NCI-H146 (cell line): Measurements from ENCODE around the gene CDC42BPB.
A peak's percentile ranks its signal among the peaks of the same experiment; 100 is the strongest.

Source experiments
- DNase-seq: peaks from one replicate; lab custom pipeline; 2025; lab: John Stamatoyannopoulos, UW

CDC42BPB gene

DNA sequence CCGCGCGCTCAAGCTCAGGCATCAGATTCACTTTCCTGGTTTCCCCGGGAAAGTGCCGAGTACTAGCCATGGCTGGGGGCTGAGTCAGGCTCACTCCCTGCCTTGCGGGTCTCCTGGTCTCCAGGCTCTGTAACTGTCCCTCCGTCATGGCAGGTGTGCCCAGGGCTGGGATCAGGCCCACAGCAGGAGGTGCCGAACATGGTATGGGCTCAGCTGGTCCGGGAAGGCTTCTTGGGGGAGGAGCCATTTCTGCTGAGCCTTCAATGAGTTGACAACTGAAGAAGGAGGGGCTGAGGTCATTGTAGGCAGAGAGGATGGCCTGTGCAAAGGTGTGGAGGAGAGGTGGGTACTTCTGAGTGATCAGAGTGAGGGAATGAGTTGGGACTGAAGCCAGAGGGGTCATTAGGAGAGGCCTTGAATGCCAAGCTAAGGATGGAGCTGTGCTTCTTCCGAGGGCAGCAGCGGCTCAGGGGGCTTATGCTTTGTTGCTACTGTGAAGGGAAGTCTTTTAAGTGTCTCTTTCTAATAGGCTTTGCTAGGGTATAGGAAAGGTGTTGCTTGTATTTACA lies 37.9 kb upstream of the CDC42BPB start:
- no peak for DNase-seq

DNA sequence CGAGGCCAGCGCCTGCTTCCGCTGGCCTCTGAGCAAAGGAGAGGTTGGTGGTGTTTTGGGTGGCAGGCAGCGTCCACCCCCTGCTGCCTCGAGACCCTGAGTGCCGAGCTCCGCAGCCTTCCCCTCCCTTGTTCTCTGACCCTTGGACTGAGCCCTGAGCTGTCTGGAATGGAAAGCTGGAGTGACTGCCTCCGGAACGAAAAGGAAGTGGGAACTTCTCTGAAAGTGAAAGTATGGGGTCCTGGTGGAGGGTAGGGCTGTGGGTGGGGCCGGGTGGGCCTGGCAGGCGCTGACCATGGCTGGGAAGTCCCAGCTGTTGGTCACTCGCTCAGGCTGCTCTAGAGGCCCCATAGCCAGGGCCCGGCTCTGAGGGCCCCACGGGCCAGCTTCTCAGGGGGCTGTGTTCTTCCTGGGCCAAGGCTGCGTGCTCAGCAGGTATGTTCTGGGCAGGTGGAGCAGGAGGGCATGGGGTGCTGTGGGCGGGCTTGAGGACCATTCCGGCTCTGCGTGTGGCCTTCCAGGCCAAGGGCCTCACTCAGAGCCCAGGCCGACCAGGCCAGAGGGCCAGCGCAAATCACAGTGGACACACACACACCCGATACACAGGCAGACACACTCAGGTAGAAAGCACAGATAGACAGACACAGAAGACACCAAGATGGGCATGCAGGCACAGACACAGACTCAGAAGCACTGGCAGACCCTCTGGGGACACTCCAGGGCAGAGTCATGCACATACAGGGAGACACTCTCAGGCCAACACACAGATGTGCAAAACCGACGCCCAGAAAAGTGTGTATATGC lies 37.3 kb upstream of the CDC42BPB start, which contains the start of gene EXOC3L4:
Gene EXOC3L4 (plus strand): TSS at position 320 of the 804 bp plus-strand sequence. CDS start 5,495 bp downstream, outside the sequence.
- DNase-seq: no peak

DNA sequence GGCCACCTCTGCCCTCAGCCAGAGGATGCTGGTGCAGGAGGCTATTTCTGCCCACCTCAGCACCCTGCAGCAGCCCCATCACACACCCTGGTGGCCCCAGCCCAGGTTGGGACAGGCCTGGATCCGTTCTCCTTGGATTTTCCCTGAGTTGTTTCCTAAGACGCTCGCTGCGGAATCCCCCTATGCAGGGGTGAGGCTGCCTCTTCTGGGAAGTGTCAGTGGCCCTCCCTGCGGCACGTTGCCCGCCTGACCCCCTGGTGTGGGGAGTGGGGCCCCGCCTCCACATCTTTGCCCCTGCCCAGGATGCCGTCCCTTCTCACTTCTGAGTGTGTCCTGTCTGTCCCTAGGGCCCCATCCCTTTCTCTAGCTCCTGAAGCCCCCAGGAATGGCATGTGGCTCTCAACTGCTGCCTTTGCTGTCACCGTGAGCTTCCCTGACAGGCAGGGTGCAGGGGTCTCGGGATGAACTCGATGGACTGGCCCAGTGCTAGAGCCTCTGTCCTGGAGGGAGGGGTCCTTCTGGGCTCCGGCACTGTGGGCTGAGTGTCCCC lies 36.6 kb upstream of the CDC42BPB start:
- DNase-seq: no peak

DNA sequence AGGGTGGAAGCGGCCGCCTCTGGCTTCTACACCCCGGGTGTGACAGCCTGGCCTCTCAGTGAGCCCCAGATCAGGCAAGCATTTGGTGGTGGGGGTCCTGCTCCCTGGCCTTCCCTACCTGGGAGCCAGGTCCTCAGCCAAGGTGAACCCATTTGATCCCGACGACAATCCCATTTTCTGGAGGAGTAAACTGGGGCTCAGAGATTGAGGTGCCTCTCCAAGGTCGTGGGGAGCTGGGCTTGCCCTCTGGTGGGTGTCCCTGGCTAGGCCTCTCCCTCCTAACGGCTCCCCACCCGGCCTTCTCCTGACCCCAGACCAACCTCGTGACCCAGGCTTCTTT lies 34.5 kb upstream of the CDC42BPB start:
- no peak for DNase-seq

DNA sequence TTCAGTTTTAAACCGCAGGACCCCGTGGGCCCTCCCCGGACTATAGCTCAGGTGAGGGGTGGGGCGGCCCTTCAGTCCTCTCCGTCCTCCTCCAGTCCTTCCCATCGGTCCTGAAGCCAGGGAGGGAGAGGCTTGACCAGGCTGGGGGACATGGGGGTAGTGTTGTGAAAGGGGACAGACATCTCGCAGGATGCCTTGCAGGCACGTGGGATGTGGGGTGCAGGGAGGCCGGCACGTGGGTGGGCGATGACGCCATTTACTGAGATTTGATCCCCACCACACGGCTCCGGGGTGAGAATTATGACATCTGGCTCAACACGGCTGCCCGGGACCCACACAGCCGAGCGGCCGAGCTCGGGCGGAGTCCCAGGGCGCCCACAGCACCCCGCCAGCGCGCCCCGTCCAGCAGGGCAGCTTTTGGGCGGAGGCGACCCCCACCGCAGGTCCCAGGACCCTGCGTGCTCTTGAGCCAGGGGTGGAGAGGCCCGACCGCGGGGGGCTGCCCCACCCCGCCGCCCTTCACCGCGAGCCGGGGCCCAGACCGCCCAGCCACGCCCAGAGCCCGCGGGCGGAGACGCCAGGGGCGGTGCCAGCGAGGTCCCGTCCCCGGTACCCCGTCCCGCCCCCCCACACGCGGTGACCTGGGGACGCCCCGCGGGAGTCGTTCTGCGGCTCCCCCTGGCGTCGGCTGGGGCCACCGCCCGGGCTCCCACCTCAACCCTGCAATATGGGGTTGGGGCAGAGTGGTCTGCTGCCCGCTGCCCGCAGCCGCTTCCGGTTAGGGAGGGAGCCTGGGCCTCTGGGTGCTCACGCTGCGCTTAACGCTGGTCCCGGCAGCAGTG lies 33.9 kb upstream of the CDC42BPB start:
- DNase-seq: peak; percentile 60

DNA sequence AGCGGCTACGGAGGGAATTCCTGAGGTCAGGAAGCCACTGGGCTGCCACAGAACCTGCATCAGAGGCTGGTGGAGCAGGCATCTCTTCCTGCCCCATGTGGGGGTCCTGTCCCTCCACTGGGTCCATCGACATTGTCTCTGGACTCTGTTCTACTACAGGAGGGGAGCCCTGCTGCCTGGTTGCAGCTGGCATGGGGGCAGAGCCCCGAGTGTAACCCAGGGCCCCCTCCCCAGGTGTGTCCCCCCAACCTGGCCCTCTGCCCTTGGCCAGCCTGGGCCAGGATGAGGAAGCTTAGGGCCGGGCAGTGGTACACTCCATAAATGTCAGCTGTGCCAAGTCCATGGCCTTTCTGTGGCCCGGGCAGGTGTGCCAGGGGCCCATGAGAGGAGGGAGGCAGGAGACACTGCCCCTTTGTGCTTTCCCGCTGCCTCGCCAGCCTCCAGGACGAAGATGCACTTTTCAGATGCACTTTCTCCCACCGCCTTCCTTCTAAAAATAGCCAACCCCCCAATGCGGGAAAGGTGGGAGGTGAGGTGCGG lies 33.2 kb upstream of the CDC42BPB start:
- DNase-seq: no peak

DNA sequence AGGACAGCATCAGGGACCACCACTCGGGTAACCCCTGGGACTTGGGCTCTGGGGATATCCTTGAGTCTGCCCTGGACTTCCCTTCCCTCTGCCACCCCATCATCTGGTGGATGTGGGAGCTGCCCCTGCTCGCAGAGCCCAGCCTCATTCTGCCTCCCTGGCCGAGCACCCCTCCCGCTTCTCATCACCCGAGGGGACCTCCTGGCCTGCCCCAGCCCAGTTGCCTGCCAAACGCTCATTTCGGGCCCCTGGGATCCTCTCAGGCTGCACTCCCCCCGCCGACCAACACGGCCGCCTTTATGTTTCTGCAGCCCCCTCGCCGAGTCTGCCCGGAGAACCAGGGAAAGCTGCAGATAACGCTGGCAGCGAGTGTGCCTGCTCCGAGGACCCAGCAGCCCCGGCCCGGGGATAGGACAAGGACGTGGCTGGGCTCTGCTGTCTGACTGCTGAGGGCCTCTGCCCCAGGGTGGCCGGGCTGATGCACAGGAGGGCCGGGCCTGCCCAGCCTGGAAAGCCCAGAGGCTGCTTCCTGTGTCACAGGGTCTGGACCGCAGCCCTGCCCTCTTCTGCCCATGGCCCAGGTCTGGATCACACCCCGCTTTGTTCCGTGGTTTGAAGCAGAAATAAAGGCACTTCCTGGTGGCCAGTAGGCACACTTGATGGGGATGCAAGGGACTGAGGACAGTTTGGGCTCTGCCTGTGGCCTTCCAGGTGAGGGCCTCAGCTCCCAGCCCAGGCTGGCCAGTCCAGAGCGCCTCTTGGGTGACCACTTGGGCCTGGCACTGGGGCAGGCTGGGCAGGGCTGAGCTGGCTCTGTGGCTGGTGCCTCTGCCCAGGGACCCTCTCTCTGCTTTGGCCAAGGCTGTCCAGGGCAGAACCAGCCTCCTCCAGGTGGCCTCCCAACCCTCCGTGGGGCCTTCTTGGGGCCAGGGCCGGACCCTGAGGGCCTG lies 32.3 kb upstream of the CDC42BPB start:
- DNase-seq: no peak

DNA sequence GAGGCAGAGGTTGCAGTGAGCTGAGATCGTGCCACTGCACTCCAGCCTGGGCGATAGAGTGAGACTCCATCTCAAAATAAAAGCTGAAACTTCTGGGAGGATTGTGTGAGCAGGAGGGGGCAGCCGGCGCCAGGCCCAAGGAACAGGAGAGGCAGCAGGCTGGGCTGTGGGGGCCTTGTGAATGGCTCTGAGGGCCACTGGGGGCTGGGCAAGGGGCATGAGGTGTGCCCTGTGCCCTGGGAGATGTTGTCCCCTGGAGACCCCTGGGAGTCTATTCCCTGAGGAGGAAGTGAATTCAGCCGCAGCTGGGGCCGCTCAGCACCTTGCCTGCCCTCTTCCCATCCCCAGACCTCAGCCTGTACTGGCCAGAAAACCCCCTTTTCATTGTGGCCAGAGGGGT lies 31.6 kb upstream of the CDC42BPB start:
- no peak for DNase-seq

DNA sequence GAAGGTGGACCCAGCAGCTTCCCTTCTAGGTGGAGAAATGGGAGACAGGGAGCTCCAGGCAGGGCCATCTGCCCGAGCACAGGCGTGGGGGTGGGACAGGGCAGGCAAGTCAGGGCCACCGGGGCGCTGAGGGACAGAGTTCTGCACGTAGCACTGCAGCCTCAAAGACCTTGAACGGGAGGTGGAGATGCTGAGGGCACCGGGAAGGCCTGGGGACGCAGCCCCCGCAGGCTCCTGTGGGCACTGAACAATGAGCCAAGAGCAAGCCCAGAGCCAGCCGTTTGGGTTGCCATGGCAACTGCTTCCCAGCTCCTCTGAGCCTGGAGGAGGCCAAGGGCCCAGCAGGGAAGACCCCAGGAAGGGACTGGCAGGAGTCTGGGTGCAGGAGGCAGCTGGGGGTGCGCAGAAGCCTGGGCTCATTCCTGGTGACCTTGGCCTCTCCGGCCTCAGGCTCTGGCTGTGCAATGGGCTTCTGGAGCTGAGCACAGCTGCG lies 30.0 kb upstream of the CDC42BPB start:
- DNase-seq: peak; percentile 42

DNA sequence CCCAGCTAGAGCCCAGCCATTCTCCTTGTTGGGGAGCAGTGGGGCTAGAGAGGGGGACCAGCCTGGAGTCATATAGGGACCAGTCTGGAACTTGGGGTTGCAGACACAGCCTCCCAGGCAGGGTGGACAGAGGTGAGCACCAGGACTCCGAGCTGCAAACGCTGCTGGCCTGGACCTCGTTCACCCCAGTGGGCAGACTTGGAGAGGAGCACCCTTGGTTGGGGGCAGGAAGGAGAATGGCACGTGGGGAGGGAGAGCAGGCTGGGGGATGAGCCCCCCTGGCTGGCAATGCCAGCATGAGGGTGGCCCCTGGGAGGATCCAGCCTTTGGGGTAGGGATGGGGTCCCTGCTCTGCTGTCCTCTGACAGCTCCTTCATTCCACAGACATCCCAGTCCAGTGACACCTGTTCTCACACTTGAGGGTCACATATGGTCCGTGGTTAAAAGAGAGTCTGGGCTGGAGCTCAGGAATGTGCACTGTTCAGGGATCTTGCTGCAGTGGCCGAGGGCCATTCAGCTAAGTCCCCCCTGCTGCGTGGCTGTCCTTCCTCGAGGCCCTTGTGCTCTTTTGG lies 29.5 kb upstream of the CDC42BPB start:
- DNase-seq: no peak

DNA sequence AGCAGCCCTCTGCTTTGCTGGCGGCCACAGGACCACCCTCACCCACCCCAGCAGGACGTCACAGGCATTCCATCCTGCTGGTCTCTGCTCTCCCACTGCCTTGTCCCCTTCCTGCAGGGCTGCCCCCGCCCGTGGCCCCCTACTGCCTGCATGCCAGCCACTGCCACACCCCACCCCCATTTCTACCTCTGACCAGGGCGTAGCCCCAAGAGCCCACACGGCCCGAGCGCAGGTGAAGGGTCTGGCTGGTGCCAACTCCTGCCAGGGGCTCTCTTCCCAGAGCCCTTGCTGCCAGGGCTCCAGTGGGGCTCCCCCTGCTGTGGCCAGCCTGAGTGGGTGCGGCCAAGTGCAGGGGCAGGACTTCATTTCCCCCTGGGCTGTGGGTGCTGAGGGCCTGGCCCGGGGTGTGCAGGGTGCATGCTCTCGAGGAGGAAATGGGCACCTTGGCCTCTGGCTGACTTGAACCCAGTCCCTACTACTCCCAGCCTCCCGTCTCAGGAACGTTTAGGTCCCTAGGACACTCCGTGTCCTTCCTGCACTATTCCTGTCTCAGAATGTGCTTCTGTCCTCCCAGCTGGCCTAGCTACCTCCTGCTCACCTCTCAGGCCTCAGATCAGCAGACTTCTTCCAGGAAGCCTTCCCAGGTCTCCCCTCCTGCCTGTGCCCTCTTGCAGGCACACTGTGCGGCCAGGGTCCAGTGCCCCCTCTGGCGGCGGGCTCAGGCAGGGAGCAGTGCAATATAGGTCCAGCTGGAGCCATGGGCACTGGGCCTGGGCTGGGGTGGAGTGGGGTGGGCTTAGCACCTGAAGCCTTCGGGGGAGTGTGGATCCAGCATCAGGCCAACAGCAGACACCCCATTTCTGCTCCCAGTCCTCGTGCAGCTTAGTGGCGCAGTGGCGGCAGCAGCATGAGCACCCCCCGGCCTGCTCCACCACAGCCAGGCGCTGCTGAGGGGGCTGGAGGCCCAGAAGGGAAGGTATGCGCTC lies 28.1 kb upstream of the CDC42BPB start:
- DNase-seq: no peak

DNA sequence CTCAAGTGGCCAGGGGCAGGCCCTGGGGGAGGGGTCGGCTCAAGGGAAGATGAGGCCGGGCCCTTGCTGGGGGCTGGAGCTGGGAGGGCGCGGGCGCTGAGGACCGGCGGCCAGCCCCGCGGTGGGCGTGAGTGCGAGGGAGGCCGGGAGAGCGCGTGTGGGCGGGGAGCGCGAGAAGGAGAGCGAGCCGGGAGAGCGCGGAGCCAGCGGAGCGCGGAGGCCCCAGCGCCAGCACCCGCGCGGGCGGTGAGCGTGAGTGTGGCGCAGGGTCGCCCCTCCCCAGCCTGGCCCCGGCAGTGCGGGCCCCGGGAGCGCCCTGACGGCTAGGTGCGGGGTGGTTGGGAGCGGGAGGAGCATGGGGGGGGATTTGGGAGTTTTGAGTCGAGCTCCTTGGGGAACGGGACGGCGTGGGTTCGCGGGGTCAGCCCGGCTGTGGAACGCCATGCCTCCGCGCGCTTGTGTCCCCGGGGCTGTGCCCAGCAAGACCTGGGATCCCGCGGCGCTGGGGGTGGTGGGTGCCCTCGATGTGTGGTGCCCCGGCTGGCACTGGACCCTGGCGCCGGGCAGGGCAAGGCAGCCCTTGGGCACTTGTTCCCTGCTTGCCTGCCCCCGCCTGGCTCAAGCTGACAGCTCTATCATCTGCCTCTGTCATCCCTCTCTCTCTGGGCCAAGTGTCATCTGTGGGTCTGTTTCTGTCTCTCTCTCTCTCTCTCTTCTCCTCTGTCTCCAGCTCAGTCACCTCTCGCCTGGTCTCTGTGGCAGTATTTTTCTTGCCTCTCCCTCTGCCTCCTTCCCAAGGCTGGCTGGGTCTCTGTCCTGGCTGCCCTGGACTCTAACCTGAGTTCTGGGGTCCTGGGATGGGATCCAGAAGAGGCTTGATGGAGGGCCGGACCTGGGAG lies 26.9 kb upstream of the CDC42BPB start, which contains the start of gene LBHD2:
Gene LBHD2 (plus strand): TSS at position 190 of the 899 bp plus-strand sequence. CDS start 1,803 bp downstream, outside the sequence.
- no peak for DNase-seq

DNA sequence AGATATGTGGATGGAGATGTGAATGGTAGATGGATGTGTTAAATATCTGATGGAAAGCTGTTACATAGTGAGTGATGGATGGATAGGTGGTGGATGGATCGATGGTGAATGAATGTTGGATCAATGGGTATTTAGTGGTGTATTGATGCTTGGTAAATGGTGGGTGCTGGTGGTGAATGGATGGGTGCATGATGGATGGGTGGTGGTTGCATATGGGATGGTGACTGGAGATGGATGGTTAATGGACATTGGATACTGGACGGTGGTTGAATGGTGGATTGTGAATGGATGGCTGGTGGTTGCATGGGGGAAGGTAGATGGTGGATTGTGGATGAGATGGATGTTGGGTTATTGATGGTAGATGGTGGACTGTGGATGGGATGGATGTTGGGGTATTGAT lies 24.6 kb upstream of the CDC42BPB start:
- DNase-seq: no peak

DNA sequence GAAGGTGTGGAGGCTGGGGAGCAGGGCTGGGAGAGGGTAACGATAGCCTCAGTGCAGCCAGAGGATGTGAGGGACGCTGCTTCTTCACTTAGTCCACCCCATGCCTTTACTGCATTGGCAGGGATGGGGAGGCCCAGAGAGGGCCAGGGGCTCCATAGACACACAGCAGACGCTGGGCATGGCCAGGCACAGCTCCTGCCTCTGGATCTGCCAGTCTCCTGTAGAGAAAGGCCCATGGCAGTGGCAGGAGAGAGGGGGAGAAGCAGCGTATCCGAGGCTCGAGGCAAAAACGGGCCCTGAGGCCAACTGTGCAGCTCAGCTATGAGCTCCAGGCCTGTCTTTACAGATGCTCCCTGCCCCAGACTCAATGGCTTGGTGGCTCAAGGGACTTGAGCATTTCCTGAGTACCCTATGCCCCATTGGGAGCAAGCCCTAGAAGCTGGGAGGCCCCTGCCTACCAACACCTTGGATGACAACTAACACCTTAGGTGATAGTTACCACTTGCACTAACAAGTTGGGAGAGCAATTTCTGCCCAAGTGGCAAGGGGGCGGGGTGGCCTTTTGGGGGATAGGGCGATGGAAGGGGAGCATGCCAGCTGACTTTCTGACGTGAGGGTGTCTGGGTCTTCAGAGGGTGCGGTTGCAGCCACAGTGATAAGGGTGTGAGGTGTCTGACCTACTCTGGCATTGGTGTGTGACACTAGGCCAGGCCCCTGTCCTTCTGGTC lies 21.7 kb upstream of the CDC42BPB start:
- no peak for DNase-seq

DNA sequence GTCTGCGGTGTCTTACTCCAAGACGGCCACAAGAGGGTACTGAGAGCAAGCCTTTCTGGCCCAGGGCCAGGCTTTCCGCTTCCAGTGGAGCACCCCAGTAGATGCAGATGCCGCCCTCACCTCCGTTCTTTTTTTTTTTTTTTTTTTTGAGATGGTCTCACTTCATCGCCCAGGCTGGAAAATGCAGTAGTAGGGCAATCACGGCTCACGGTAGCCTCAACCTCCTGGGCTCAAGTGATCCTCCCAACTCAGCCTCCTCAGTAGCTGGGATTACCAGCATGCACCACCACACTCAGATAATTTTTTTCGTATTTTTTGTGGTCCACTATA lies 21.0 kb upstream of the CDC42BPB start:
- peak; percentile 85 for DNase-seq

DNA sequence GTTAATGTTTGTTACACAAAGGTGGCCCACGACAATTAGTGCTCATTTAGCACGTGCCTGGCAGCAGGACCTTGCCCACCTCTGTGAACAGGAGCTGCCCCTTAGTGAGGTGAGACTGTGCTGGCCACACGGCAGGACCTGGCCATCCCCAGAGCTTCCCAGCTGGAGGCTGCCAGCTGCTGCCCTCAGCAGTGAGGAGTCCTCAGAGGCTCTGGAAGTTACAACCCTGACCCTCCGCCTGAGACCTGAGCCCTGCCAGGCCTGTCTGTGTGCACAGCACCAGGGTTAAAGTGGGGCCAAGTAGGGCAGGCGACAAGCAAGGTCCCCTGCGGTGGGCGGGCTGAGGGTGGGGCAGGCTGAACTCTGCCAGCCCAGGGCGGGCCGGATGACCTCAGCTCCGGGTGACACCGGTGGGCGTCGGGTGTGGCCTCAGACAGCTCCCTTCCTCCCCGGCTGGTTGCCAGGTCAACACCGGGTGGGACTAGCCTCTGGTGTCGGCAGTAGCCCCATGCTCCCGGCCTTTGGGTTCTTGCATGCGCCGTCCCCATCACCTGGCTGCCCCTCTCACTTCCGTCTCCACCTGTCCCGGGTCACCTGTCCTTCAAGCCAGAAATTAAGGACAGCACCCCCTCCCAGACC lies 17.5 kb upstream of the CDC42BPB start:
- peak; percentile 69 for DNase-seq
